Measurements from ENCODE around the gene LYPD1. TPM values are rescaled to one million over a fixed set of nuclear protein-coding genes. Genes with fewer than 3 reads are reported as not detected.

The LYPD1 gene
- total RNA-seq, 1 donor from 2014 or later: 1.2 TPM

- no peak for DNase-seq (ENCODE audit: low read depth in 2 of 2)
Observed at GRCh38 chr2:132598536-132598935, 71.5 kb downstream of the LYPD1 start.

GRCh38 chr2:132597831-132598230 lies 72.2 kb downstream of the LYPD1 start:
- DNase-seq (ENCODE audit: low read depth in 2 of 2): no peak

- DNase-seq (ENCODE audit: low read depth in 2 of 2): no peak
Observed at GRCh38 chr2:132597166-132597565, 72.8 kb downstream of the LYPD1 start.

GRCh38 chr2:132595693-132596092 lies 74.3 kb downstream of the LYPD1 start:
- DNase-seq (ENCODE audit: low read depth in 2 of 2): no peak

GRCh38 chr2:132595186-132595585 lies 74.8 kb downstream of the LYPD1 start:
- no peak for DNase-seq (ENCODE audit: low read depth in 2 of 2)

Measured in lung microvascular endothelial cell (primary cell).